HG03354 (cell line): ENCODE results near the gene CALHM1.
"Not testable (repeated sequence)": the region's sequence is repeated elsewhere in the genome, so short reads cannot be mapped to it uniquely, and the experiment has no call there.

ENCODE experiments used
- ATAC-seq: cut with Tn5 transposase; IDR thresholded peaks from one replicate; pipeline ENCODE4 v1.9.1; 2021; ENCODE audit warnings: mild to moderate bottlenecking; ENCODE audit not compliant: unreplicated experiment, poor library complexity, severe bottlenecking

CALHM1 gene

GRCh38 chr10:103458720-103459119 is at the start of gene CALHM1:
CALHM1 (minus strand) TSS chr10:103458900; CDS start chr10:103458751, 149 bp downstream.
- ATAC-seq = no peak

- ATAC-seq = no peak
Observed at GRCh38 chr10:103507235-103508191, 48.8 kb upstream of the CALHM1 start.

- no peak for ATAC-seq
Observed at GRCh38 chr10:103506061-103506460, 47.4 kb upstream of the CALHM1 start.

- no peak for ATAC-seq
Observed at GRCh38 chr10:103504181-103504783, 45.6 kb upstream of the CALHM1 start.

- not testable (repeated sequence) for ATAC-seq
Observed at GRCh38 chr10:103503777-103504176, 45.1 kb upstream of the CALHM1 start.

GRCh38 chr10:103502849-103503660 is 44.4 kb upstream of the CALHM1 start:
- no peak for ATAC-seq

- no peak for ATAC-seq
Observed at GRCh38 chr10:103501186-103501585, 42.5 kb upstream of the CALHM1 start.

- no peak for ATAC-seq
Observed at GRCh38 chr10:103500481-103500880, 41.8 kb upstream of the CALHM1 start.

- no peak for ATAC-seq
Observed at GRCh38 chr10:103499881-103500280, 41.2 kb upstream of the CALHM1 start.

- no peak for ATAC-seq
Observed at GRCh38 chr10:103498936-103499638, 40.4 kb upstream of the CALHM1 start.

GRCh38 chr10:103497161-103497915 is 38.6 kb upstream of the CALHM1 start:
- no peak for ATAC-seq

GRCh38 chr10:103495321-103495720 is 36.6 kb upstream of the CALHM1 start:
- ATAC-seq = no peak

GRCh38 chr10:103493916-103494877 is 35.5 kb upstream of the CALHM1 start:
- ATAC-seq = no peak

GRCh38 chr10:103493362-103493915 is 34.7 kb upstream of the CALHM1 start, which contains the start of gene NEURL1:
NEURL1 (plus strand) TSS chr10:103493705; CDS start chr10:103494388, 683 bp downstream.
- ATAC-seq = no peak

- ATAC-seq = no peak
Observed at GRCh38 chr10:103492655-103493261, 34.1 kb upstream of the CALHM1 start.

GRCh38 chr10:103491729-103492364 is 33.1 kb upstream of the CALHM1 start:
- ATAC-seq = no peak

GRCh38 chr10:103490986-103491314 is 32.2 kb upstream of the CALHM1 start:
- ATAC-seq = peak; percentile 20
